Measurements from ENCODE around the gene PIGN.

Gene PIGN

GRCh38 chr18:62070302-62070701 lies 116.6 kb downstream of the PIGN start:
- Histone ChIP-seq H4K20me1 (ENCODE audit: insufficient read depth) (no peaks in the 10 kb centered on the region), H3K36me3 (ENCODE audit: insufficient read depth) (no peaks in the 10 kb centered on the region), H2AFZ (ENCODE audit: low read depth) (no peak overlapping the region), H3K79me2 (ENCODE audit: insufficient read depth, low read depth) (no peaks in the 10 kb centered on the region), H3K27me3 (ENCODE audit: insufficient read depth, low read depth) (no peaks in the 10 kb centered on the region), H3K4me2 (no peak overlapping the region), H3K9ac (no peak overlapping the region), H3K27ac (no peak overlapping the region), H3K4me3 (IDR thresholded peaks at IDR 0.05; ENCODE audit: insufficient read depth, low read depth, low read length) (no peak overlapping the region), H3K4me1 (ENCODE audit: low read depth, poor library complexity, severe bottlenecking) (no peaks in the 10 kb centered on the region)
- no peak for TF ChIP-seq CTCF (conservative IDR thresholded peaks at IDR 0.05; ENCODE audit: low read depth, low read length)

GRCh38 chr18:62069556-62069955 lies 117.3 kb downstream of the PIGN start:
- H3K36me3 ChIP-seq (ENCODE audit: insufficient read depth): no peaks in the 10 kb centered on the region
- no peaks in the 10 kb centered on the region for H3K79me2 ChIP-seq (ENCODE audit: insufficient read depth, low read depth)
- H3K4me1 ChIP-seq (ENCODE audit: low read depth, poor library complexity, severe bottlenecking): no peaks in the 10 kb centered on the region
- TF ChIP-seq CTCF (conservative IDR thresholded peaks at IDR 0.05; ENCODE audit: low read depth, low read length): no peak
- H3K27me3 ChIP-seq (ENCODE audit: insufficient read depth, low read depth): no peaks in the 10 kb centered on the region
- H2AFZ ChIP-seq (ENCODE audit: low read depth): no peak overlapping the region
- H3K4me3 ChIP-seq (IDR thresholded peaks at IDR 0.05; ENCODE audit: insufficient read depth, low read depth, low read length): no peak overlapping the region
- no peak overlapping the region for H3K27ac ChIP-seq
- no peak overlapping the region for H3K4me2 ChIP-seq
- no peaks in the 10 kb centered on the region for H4K20me1 ChIP-seq (ENCODE audit: insufficient read depth)
- no peak overlapping the region for H3K9ac ChIP-seq

GRCh38 chr18:62066102-62066818 lies 120.6 kb downstream of the PIGN start:
- no peak overlapping the region for H3K4me2 ChIP-seq
- no peaks in the 10 kb centered on the region for H3K4me1 ChIP-seq (ENCODE audit: low read depth, poor library complexity, severe bottlenecking)
- no peak overlapping the region for H3K27ac ChIP-seq
- no peak overlapping the region for H2AFZ ChIP-seq (ENCODE audit: low read depth)
- no peaks in the 10 kb centered on the region for H3K79me2 ChIP-seq (ENCODE audit: insufficient read depth, low read depth)
- no peaks in the 10 kb centered on the region for H3K27me3 ChIP-seq (ENCODE audit: insufficient read depth, low read depth)
- TF ChIP-seq CTCF (conservative IDR thresholded peaks at IDR 0.05; ENCODE audit: low read depth, low read length): no peak
- no peaks in the 10 kb centered on the region for H4K20me1 ChIP-seq (ENCODE audit: insufficient read depth)
- H3K9ac ChIP-seq: no peak overlapping the region
- H3K36me3 ChIP-seq (ENCODE audit: insufficient read depth): no peaks in the 10 kb centered on the region
- no peak overlapping the region for H3K4me3 ChIP-seq (IDR thresholded peaks at IDR 0.05; ENCODE audit: insufficient read depth, low read depth, low read length)

- H3K27me3 ChIP-seq (ENCODE audit: insufficient read depth, low read depth): no peaks in the 10 kb centered on the region
- no peaks in the 10 kb centered on the region for H3K4me1 ChIP-seq (ENCODE audit: low read depth, poor library complexity, severe bottlenecking)
- no peak for TF ChIP-seq CTCF (conservative IDR thresholded peaks at IDR 0.05; ENCODE audit: low read depth, low read length)
- no peak overlapping the region for H3K4me3 ChIP-seq (IDR thresholded peaks at IDR 0.05; ENCODE audit: insufficient read depth, low read depth, low read length)
- H3K79me2 ChIP-seq (ENCODE audit: insufficient read depth, low read depth): no peaks in the 10 kb centered on the region
- H4K20me1 ChIP-seq (ENCODE audit: insufficient read depth): no peaks in the 10 kb centered on the region
- H3K27ac ChIP-seq: no peak overlapping the region
- no peak overlapping the region for H2AFZ ChIP-seq (ENCODE audit: low read depth)
- H3K9ac ChIP-seq: no peak overlapping the region
- H3K4me2 ChIP-seq: no peak overlapping the region
- H3K36me3 ChIP-seq (ENCODE audit: insufficient read depth): no peaks in the 10 kb centered on the region
These were observed 122.5 kb downstream of the PIGN start for GRCh38 chr18:62064361-62064760.

All from KMS-11 (cell line).